Nucleus accumbens (tissue), 56 donors: ENCODE results near the gene TMC3.

Experiments
- DNase-seq, 56 donors: peaks; one replicate each; lab custom pipeline; 2025; lab: John Stamatoyannopoulos, UW

Gene TMC3

GRCh38 chr15:81284256-81285031 lies 89.6 kb downstream of the TMC3 start:
- no peak for DNase-seq

GRCh38 chr15:81282911-81283310 lies 91.1 kb downstream of the TMC3 start:
- no peak for DNase-seq

GRCh38 chr15:81282606-81282895 lies 91.5 kb downstream of the TMC3 start:
- DNase-seq: no peak

GRCh38 chr15:81281766-81282605 lies 92.0 kb downstream of the TMC3 start:
- no peak for DNase-seq

- DNase-seq: no peak
Observed at GRCh38 chr15:81281456-81281735, 92.6 kb downstream of the TMC3 start.
